Stimulated activated naive CD8-positive, alpha-beta T cell treated with anti-CD3 and anti-CD28 coated beads, Interleukin-15, Interleukin-2, amounts not matched to agents 100 U/mL and 50 U/mL, for 24 hours (primary cell): ENCODE data around the gene GRK1.
A peak's percentile ranks its signal among the peaks of the same experiment; 100 is the strongest.
"Not testable (repeated sequence)": the region's sequence is repeated elsewhere in the genome, so short reads cannot be mapped to it uniquely, and the experiment has no call there.

Experiments
- ATAC-seq: fragments of 150-1000 bp; cut with Tn5 transposase; one replicate; pipeline ENCODE4 v1.10.0; 2021
- DNase-seq: peaks from one replicate; pipeline ENCODE4 v3.0.0; 2021

Gene GRK1

GRCh38 chr13:113665597-113666328, 1.3 kb upstream of the GRK1 start:
- DNase-seq: no peak
- ATAC-seq: no peak

GRCh38 chr13:113666329-113666670, 719 bp upstream of the GRK1 start:
- ATAC-seq (no peak), DNase-seq (no peak)

GRCh38 chr13:113667771-113668490, 912 bp downstream of the GRK1 start:
- no peak for DNase-seq
- ATAC-seq: no peak

- ATAC-seq: peak; percentile 20
These were observed 1.5 kb downstream of the GRK1 start for GRCh38 chr13:113668491-113668971.

GRCh38 chr13:113669231-113669754, 2.3 kb downstream of the GRK1 start:
- DNase-seq (no peak), ATAC-seq (no peak)

More at GRCh38 chr13:113668491-113668971, 1.5 kb downstream of the GRK1 start:
- no peak for DNase-seq

GRCh38 chr13:113669755-113670341, 2.8 kb downstream of the GRK1 start:
- DNase-seq (no peak), ATAC-seq (no peak)

- ATAC-seq (peak; percentile 4), DNase-seq (no peak)
These were observed 3.5 kb downstream of the GRK1 start for GRCh38 chr13:113670541-113670940.

- DNase-seq: no peak
- ATAC-seq: no peak
These were observed 4.3 kb downstream of the GRK1 start for GRCh38 chr13:113671066-113672001.

- ATAC-seq: no peak
These were observed 5.1 kb downstream of the GRK1 start for GRCh38 chr13:113672002-113672651.

GRCh38 chr13:113722921-113723320, 55.9 kb downstream of the GRK1 start:
- DNase-seq (no peak), ATAC-seq (no peak)

More at GRCh38 chr13:113672002-113672651, 5.1 kb downstream of the GRK1 start:
- DNase-seq: no peak

GRCh38 chr13:113723410-113724015, 56.5 kb downstream of the GRK1 start:
- ATAC-seq: no peak
- no peak for DNase-seq

- no peak for DNase-seq
These were observed 57.2 kb downstream of the GRK1 start for GRCh38 chr13:113724016-113724758.

GRCh38 chr13:113724780-113725315, 57.8 kb downstream of the GRK1 start:
- DNase-seq: peak; percentile 91
- peak; percentile 89 for ATAC-seq

More at GRCh38 chr13:113724016-113724758, 57.2 kb downstream of the GRK1 start:
- ATAC-seq: no peak

GRCh38 chr13:113725329-113726105, 58.5 kb downstream of the GRK1 start:
- ATAC-seq: not testable (repeated sequence)
- peak; percentile 74 for DNase-seq

GRCh38 chr13:113726106-113726821, 59.2 kb downstream of the GRK1 start:
- DNase-seq: not testable (repeated sequence)
- peak; percentile 4 for ATAC-seq

GRCh38 chr13:113726961-113727411, 60.0 kb downstream of the GRK1 start:
- no peak for ATAC-seq
- DNase-seq: no peak

- DNase-seq (no peak), ATAC-seq (no peak)
These were observed 61.6 kb downstream of the GRK1 start for GRCh38 chr13:113728571-113729054.
